Activated gamma-delta T cell (primary cell): ENCODE results near the gene OR7G2.

ENCODE experiments used
- DNase-seq: peaks from one replicate; lab custom pipeline; 2025; lab: John Stamatoyannopoulos, UW
- total RNA-seq, 2 donors: gene quantifications; one replicate each; lab custom pipeline; 2026; lab: John Stamatoyannopoulos, UW

OR7G2 gene
- total RNA-seq: 0 to 0.05 reads per million in 2 donors

DNA sequence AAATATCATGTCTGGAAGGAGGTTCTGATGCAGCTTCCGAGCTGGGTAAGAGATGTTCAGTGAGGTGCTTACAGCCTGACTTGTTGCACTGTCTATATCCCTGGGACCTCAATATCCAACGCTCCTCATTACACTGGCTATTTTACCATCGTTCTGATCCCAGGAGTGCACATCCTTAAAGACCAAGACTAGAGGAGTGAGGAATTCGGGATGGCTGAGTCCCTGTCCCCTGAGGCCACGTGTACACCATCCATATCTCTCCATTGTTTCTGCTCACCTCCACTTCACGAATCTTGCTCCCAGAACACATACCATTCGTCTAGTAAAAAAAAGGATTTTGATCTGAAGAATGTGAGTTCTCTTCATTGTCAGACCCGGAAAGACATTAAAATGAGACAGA lies at the start of gene OR7G2:
Gene OR7G2 (minus strand): TSS at position 101 of the 400 bp plus-strand sequence. CDS start 4,232 bp downstream, outside the sequence.
- no peak for DNase-seq

DNA sequence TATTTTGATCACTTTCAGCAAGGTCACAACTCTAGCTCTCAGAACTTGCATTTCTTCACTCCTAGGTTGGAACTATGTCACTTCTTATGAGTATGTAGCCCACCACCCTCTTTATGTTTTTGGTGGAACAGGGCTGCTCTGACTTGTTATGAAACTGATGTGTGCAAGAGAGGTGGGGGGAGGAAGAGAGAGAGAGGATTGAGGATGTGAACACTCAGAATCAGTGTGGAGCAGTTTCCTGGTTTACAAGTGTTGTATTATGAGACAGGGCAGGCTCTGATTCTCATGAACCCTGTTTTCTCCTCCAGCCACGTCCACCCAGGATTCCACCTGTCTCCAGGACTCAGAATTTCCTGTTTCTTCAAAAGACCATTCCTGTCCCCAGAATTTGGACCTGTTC lies 49.0 kb upstream of the OR7G2 start:
- DNase-seq: no peak

DNA sequence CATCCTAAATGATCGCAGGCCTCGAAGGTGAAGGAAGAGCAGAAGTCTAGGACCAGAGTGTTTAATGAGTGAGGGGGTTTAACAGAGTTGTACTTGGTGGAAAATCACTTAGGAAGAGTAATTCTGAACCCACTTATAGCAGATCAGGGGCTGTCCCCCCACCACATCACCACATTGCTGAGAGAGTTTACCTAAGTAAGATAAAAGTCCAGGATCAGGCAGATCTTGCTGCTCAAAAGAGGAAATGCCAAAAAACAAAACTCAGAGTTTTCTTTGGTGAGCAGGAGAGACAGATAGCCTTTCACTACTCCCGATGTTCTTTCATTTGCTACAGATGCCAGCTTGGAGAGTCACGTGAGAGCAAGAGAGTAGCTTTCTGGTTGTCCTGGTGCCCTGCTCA lies 48.3 kb upstream of the OR7G2 start:
- no peak for DNase-seq

DNA sequence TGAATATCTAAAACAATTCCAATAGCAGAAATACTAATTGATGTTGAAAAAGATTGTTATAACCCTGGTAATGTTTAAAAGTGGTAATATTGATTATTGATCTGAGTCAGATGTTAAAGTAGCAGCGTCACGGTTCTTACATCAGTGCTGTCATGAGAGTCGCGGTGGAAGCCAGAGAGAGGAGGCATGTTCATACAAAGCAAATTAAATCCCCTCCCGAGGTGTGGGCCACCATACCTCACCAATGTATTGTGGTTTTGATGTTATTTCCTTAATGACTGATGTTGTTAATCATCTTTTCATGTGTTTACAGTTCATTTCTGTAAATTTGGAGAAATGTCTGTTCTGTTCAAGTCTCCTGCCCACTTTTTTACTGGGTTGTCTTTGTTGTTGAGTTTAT lies 44.1 kb upstream of the OR7G2 start:
- DNase-seq: no peak

DNA sequence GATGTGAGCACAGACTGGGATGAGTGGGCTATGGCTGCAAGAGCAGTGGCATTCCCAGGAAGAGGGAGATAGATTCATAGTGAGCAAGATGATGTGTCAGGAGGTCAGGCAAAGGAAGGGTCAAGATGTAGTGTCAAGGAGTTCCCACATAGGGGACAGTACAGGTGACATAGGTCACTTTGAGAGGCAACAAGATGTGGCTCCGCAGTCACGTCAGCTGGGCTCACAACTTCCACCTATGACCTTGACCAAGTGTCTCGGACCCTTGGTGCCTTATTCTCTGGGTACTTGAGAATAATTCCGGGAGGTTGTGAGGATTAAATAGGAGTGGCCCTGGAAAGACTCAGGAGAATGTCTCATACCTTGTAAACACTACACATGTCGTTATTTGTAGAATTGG lies 43.4 kb upstream of the OR7G2 start:
- DNase-seq: no peak

DNA sequence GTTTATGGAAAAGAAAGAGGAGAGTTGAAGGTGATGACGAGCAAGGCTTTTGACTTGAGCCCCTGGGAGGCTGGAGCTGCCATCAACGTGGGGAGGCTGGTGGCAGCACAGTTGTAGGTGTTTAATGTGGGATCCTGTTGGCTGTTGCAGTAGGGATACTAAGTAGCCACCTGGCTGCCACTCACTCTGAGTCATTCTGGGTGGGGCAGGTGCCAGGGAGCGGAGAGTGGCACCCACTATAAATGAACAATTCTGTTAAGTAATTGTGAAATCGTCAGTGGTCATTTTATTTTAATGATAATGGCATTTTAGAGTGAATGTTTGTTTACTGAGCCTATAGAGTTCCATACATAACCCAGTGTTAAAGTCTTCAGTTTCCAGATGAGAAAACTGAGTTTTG lies 42.7 kb upstream of the OR7G2 start:
- no peak for DNase-seq

DNA sequence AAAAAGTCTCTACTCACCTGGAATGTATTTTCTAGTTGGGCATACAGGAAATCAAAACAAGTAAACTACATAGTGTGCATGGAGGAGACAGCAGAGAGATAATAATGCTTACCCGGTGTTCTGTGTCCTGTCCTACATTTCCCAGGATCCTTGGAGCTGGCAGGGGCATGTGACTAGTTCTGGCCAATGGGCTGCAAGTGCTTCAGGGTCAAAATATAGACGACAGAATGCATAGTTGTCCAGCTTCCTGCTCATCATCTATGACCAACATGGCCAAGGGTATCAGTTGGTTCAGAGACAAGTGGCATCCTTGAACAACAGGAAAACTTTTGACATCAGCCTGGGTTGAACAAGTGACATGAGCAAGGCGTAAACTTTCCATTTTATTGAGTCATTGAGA lies 41.4 kb upstream of the OR7G2 start:
- no peak for DNase-seq

DNA sequence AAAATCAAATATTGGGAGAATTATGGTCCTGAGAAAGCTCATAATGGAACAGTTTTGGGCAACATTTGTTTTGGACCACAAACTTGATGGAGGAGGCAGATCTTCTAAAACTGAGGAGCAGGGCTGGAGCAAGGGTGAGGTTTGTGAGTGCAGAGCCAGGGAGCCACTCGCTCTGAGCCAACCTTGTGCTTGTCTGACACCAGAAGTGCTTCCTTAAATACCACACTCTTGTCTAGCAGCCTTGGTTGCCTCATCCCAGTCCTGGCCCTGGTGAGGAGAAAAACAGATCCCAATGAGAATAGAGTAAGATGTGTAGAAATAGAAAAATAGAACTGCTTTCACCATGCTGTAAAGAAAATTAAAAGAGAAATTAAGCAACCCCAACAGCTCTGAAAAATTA lies 39.6 kb upstream of the OR7G2 start:
- DNase-seq: no peak

DNA sequence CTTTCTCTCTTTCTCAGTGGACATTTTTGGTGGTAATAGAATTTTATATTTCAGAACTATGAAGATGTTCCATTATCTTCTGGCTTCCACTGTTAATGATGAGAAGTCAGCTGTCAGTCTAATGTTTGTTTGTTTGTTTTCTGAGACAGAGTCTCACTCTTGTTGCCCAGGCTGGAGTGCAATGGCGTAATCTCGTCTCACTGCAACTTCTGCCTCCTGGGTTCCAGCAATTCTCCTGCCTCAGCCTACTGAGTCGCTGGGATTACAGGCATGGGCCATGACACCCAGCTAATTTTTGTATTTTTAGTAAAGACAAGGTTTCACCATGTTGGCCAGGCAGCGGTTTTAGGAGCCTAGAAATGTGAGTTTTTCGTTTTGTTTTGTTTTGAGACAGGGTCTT lies 37.6 kb upstream of the OR7G2 start:
- no peak for DNase-seq

DNA sequence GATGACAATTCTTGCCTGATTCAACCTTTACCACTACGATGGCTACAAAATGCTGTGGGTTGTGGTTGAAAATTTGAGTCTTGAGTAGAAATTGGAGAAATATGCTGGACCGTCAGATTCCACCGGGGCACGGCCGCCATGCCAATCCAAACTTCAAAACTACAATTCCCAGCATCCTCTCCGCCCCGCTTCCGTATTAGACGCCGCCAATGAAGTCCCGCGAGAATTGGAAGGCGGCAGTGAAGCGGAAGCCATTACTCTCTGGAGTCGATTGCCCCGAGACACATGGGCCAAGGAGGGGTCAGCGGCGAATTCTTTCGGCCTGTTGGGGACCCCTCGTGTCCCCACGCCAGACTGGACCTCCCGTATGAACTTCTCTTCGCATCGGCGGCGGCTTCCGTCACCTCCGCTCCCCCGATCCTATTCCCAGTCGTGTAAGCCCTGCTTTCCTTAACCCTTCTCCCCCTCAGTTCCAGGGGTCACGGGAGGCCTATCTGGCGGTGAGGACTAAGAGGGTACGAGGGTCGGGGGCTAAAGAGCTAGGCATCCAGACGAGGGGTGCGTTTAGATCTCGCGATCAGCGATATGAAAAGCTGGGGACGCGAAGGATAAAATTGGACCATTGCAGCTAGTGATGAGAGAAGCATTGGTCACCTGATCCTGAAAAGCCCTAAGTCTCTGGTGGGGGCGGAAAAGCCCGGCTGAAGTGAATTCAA lies 33.0 kb upstream of the OR7G2 start, which contains the start of gene ZNF317:
Gene ZNF317 (plus strand): TSS at position 239 of the 716 bp plus-strand sequence. CDS start 15,620 bp downstream, outside the sequence.
- no peak for DNase-seq

DNA sequence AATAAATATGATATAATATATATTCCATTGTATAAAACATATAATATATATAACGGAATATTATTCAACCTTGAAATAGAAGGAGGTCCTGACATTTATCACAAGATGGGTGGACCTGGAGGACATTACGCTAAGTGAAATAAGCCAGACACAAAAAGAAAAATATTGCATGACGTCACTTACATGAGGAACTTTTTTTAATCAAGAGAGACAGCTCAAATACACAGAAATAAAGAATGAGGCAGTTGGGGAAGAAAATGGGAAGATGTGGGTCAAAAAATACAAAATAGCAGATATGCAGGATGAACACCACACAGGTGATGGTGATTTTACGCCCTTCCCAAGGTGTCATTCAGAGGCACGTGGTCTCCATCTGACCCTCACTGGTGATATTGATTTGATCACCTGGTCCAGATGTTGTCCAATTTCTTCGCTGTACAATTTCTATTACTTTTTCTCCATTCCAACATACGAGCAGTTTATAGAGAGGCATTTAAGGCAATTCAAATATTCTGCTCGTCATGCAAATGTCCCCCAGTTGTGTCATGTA lies 32.4 kb upstream of the OR7G2 start:
- no peak for DNase-seq

DNA sequence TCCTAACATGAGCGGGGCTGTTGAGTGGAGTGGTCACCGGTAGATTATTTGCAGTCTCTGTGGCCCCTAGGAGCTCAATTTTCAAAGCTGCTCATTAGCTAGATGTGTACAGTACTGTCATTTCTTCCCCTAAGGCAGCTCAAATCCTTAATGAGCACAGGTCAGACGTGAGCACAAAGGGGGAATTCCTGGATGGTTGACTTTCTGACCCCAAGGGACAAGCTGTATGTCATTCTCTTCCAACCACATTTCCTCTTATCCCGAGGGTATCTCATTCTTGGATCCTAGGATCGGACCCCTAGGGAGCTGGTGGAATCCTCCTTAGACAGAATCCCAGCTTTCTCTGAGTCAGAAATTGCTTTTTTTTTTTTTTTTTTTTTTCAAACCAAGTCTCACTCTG lies 25.1 kb upstream of the OR7G2 start:
- no peak for DNase-seq

DNA sequence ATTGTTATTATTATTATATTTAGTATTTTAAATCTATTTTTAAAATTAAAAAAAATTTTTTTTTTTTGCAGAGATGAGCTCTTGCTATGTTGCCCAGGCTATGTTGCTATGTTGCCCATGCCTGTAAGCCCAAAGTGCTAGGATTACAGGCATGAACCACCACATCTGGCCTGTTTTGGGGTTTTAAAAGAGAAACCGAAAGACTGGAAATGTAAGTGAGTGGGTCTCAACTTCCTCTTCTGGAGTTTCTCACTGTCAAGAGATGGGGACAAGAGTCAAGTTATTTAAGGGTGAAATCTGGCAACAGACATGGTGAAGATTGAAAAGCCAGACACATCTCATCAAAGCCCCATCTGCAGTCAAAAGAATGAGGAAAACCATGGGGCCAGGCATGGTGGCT lies 23.7 kb upstream of the OR7G2 start:
- DNase-seq: no peak

DNA sequence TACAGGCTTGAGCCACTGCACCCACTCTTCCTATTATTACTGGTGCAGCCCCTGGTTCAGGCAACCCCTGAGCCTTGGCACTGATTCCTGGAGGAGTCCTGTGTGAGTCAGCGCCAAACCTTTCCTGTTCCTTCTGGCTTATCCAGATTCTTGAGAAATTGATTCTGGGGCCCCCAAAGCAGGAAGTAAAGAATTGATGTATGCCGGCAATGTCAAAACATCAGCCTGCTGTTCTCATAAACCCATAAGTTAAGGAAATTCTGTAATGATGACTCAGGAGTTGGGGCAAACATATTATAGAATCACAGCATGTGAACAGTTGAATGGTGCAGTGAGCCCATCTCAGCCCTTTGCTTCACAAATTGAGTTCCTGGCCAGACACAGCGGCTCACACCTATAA lies 20.9 kb upstream of the OR7G2 start:
- DNase-seq: no peak

DNA sequence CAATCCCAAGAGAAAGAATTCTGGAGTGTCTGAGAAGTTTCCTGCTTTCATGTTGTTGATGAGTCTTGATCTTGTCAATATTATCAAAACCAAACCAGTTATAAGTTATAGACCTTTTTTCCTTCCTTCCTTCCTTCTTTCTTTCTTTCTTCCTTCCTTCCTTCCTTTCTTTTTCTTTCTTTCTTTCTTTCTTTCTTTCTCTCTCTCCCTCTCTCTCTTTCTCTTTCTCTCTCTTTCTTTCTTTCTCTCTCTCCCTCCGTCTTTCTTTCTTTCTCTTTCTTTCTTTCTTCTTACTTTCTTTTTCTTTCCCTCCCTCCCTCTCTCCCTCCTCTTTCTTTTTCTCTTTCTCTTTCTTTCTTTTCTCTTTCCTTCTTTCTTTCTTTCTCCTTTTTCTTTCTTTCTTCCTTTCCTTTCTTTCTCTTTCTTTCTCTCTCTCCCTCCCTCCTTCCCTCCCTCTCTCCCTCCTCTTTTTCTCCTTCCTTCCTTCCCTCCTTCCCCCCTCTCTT lies 19.7 kb upstream of the OR7G2 start, which contains the start of gene OR7G3:
Gene OR7G3 (minus strand): TSS at position 51 of the 506 bp plus-strand sequence. CDS start 0 bp downstream, at position 51.
- DNase-seq: no peak

DNA sequence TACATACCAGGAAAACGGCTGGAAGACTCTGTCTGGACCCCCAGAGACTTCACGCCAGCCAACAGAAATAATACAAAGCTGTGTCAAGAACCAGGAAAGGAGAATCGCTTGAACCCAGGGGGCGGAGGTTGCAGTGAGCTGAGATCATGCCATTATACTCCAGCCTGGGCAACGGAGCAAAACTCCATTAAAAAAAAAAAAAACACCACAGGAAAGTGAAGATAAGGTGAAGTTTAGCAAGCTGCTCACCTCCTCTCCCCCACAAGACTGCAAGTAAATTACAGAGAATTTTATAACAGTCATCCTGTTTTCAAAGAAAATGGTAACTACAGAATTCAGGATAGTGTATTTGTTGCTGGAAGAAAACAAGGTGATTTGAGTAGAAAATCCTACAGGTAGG lies 9.3 kb upstream of the OR7G2 start:
- DNase-seq: no peak

DNA sequence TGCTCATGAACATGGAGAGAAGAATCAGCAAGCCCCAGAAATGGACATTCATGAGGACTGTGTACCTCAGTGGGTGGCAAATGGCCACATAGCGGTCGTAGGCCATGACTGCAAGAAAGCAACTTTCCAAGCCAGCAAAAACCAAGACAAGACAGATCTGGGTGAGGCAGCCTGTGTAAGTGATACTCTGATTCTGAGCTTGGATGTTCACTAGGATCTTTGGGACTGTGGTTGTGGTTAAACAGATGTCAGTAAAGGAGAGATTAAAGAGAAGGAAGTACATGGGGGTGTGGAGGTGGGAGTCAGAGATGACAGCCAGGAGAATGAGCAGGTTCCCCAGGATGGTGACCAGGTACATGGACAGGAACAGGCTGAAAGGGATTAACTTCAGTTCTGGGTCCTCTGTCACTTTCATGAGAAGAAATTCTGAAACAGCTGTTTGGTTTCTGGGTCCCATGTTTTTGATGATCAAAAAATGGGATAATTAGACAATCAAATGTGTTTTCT lies 8.1 kb upstream of the OR7G2 start, which contains the start of gene OR7G1:
Gene OR7G1 (minus strand): TSS at position 457 of the 507 bp plus-strand sequence. CDS start 0 bp downstream, at position 457.
- DNase-seq: no peak

DNA sequence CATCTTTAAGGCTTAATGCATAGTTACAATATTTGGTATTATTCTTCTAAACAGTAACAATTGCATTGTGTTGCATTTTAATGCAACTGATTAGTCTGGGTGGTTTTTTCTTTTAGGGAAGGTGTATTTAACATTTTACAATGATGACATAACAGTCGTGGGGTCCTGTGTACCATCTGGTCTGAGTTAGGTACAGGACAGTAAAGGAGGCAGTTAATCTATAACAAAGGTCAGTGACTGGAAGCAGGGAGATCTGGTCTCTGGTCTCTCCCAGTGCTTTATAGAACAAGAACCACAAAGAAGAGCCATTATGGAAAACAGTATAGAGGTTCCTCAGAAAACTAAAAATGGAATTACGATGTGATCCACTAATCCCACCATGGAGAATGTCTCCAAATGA lies 2.7 kb upstream of the OR7G2 start:
- no peak for DNase-seq

DNA sequence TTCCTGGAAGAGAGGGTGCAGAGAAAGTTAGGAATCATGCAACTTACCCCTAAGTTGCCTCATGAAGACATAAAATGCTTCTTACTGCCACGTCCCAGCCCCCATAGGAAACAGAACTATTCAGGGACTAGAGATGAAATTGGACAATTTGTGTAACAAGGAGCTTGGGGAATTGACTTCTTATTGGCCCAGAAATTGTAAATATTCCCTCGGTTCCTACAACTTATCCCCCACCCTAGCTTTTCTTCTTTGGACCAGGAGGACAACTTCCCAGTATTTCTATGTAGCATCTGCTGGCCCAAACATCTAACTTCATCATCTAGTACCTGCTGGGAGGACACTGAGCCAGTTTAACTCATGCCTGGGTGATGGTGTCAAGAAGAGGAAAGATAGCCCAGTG lies 20.5 kb downstream of the OR7G2 start, which contains the start of gene OR1M1:
Gene OR1M1 (plus strand): TSS at position 301 of the 400 bp plus-strand sequence. CDS start 6,184 bp downstream, outside the sequence.
- DNase-seq: no peak

DNA sequence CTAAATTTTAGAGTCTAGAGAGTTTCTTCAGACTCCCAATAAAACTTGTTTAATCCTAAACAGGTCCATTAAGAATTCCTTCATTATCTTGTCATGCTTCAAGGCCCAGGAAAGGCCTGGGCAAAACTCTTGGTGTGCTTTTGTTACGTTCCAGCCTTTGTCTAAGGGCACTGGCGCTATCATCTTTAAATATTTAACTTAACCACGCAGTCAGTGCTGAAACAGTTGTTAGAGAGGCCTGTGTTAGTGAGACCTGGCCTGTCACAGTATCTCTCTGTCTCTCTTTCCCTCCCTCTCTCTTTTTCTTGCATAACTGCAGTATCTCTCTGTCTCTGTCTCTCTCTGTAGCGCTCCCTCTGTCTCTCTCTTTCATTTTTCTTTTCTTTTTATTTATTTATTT lies 28.6 kb downstream of the OR7G2 start:
- no peak for DNase-seq

DNA sequence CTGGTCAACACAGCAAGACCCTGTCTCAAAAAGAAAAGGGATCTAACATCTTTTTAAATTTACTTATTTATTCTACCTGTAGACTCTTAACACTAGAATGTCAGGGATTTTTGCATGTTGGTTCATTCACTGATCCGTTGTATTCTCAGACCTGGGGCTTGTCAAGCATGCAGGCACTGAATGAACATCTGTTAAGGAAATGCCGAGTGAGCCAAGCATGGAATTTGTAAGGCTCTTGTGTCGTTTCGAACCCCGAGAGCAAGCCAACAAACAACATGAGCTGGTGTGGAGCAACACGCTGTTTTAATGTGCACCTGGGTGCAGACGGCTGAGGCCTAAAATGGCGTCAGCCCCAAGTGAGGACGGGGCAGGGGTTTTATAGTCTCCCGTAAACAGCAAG lies 30.4 kb downstream of the OR7G2 start:
- no peak for DNase-seq

DNA sequence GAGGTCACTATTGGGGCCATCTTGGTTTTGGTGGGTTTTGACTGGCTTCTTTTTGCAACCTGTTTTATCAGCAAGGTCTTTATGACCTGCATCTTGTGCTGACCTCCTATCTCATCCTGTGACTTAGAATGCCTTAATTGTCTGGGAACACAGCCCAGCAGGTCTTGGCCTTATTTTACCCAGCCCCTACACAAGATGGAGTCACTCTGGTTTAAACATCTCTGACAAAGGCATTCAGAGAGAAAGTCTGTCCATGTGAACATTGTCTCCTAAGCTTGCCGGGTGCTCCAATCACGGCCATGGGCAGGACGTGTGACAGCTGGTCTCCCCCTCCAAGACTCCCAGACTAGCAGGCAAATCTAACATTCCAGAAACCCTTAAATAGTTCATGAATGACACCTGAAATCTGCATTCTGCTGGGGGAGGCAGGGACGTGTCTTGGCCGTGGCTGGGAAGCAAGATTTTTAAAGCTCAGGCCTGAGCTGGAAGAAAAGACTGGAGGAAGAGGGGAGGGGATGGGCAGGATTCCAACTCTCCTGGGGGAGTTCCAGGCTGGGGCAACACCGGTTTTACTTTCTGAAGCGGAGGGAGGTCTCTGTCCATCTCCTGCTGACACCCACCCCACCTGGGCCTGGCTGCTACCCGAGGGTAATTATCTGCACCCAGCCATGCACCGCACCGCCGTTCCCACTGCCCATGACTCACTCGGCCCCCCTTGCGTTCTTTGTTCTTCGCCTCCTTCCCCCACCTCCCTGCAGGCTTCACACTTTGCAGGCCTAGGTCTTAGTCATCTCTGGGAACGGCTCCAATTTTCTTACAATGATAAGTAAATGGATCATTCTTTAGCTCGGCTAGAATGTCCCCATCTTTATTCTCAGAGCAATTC lies 32.0 kb downstream of the OR7G2 start:
- no peak for DNase-seq
